ENCODE measurements around the gene NUP98.

Gene NUP98

DNA sequence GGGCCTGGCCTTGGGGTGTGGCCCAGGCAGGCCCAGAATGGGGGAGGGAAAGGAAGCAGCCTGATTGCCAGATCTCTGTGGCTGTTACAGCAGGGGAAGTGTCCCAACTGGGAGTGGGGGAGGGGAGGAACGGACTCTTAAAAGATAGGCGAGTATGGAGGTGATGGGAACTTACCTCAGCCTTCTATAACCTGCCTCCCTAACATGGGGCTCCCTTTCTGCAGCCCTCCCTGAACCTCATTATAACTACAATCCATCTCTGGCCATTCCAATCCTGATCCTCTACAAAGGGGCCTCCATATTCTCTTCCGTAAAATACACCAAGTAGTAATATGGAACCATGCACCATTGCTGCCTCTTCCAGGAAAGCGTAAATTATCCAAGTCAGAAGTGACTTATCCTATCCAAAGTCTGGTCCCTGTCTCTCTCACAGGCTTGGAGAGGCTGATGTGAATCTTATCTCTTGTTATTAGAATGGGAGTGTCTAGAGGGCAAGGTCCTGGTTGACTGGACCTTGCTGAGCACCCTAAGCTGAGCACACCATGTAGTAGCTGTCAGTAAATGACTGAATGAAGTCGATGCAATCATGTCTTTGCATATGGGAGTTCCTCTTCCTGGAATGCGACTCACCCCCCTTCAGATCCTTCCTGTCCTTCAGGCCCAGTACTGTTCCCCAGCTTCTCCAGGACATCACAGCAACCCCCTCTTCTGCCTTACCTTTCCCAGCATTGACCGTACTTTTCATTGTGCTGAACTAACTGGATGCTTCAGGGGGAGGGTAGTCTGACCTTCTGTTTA lies 37.5 kb upstream of the NUP98 start:
- Histone ChIP-seq H3K4me3 (ENCODE audit: low read length) (no peak overlapping the region), H3K27me3 (ENCODE audit: insufficient read depth, low read length) (no peaks in the 10 kb centered on the region), H2AFZ (ENCODE audit: low read depth, low read length) (no peak overlapping the region), H3K36me3 (ENCODE audit: insufficient read depth, low read length) (peaks cover 17% of the 10 kb centered on the region), H3K9me3 (ENCODE audit: low read length) (no peaks in the 10 kb centered on the region), H3K4me1 (ENCODE audit: insufficient read depth, low read length) (peaks cover 11% of the 10 kb centered on the region)

DNA sequence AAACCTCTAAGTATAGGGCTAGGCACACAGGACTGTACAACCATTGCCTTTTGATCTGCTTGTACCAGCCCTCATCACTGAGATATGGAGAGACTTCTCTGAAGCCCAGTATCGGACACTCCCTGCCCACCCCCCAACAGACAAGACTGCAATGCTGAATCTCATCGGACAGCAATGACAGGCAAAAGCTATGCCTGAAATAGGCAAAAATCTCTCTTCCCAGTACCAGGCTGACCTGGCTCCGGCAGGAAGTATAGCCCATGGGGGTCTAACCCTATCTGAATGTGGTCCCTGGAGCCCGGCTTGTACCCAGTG lies 37.0 kb upstream of the NUP98 start:
- Histone ChIP-seq H2AFZ (ENCODE audit: low read depth, low read length) (no peak overlapping the region), H3K36me3 (ENCODE audit: insufficient read depth, low read length) (peaks cover 18% of the 10 kb centered on the region), H3K4me1 (ENCODE audit: insufficient read depth, low read length) (peaks cover 5% of the 10 kb centered on the region), H3K9me3 (ENCODE audit: low read length) (no peaks in the 10 kb centered on the region), H3K4me3 (ENCODE audit: low read length) (no peak overlapping the region), H3K27me3 (ENCODE audit: insufficient read depth, low read length) (no peaks in the 10 kb centered on the region)

DNA sequence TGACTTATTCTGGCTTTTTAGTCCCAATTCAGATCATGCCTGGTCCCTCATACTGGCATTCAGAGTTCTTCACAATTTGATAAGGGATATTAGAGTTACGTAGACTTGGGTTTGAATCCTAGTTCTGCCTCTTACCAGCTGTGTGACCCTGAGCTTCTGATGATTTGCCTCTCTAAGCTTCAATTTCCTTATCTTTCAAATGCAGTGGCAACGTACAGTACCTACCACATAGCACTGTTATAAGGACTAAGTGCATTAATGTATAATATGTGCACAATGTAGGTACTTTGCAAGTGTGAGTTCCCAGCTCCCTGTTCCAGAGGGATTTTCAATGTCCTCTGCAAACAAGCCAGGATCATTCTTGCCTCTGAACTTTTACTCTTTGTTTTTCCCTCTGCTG lies 36.1 kb upstream of the NUP98 start:
- peaks cover 5% of the 10 kb centered on the region for H3K4me1 ChIP-seq (ENCODE audit: insufficient read depth, low read length)
- peaks cover 18% of the 10 kb centered on the region for H3K36me3 ChIP-seq (ENCODE audit: insufficient read depth, low read length)
- no peak overlapping the region for H2AFZ ChIP-seq (ENCODE audit: low read depth, low read length)
- H3K27me3 ChIP-seq (ENCODE audit: insufficient read depth, low read length): no peaks in the 10 kb centered on the region
- H3K9me3 ChIP-seq (ENCODE audit: low read length): no peaks in the 10 kb centered on the region
- no peak overlapping the region for H3K4me3 ChIP-seq (ENCODE audit: low read length)

DNA sequence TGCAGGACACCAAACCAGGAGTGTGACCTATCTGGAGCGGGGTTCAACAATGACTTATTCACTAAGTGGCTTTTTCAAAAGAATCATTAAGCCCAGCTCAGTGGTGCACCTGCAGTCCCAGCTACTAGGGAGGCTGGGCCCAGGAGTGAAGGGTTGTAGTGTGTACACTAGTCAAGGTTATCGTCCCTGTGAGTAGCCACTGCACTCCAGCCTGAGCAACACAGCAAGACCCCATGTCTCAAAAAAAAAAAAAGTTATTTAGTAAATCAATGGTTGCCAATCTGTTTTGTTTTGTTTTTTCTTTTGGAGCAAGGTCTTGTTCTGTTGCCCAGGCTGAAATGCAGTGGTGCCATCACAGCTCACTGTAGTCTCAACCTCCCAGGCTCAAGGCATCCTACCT lies 35.5 kb upstream of the NUP98 start:
- H3K36me3 ChIP-seq (ENCODE audit: insufficient read depth, low read length): peaks cover 20% of the 10 kb centered on the region
- no peak overlapping the region for H2AFZ ChIP-seq (ENCODE audit: low read depth, low read length)
- no peaks in the 10 kb centered on the region for H3K9me3 ChIP-seq (ENCODE audit: low read length)
- no peak overlapping the region for H3K4me3 ChIP-seq (ENCODE audit: low read length)
- peaks cover under 1% of the 10 kb centered on the region for H3K4me1 ChIP-seq (ENCODE audit: insufficient read depth, low read length)
- no peaks in the 10 kb centered on the region for H3K27me3 ChIP-seq (ENCODE audit: insufficient read depth, low read length)

DNA sequence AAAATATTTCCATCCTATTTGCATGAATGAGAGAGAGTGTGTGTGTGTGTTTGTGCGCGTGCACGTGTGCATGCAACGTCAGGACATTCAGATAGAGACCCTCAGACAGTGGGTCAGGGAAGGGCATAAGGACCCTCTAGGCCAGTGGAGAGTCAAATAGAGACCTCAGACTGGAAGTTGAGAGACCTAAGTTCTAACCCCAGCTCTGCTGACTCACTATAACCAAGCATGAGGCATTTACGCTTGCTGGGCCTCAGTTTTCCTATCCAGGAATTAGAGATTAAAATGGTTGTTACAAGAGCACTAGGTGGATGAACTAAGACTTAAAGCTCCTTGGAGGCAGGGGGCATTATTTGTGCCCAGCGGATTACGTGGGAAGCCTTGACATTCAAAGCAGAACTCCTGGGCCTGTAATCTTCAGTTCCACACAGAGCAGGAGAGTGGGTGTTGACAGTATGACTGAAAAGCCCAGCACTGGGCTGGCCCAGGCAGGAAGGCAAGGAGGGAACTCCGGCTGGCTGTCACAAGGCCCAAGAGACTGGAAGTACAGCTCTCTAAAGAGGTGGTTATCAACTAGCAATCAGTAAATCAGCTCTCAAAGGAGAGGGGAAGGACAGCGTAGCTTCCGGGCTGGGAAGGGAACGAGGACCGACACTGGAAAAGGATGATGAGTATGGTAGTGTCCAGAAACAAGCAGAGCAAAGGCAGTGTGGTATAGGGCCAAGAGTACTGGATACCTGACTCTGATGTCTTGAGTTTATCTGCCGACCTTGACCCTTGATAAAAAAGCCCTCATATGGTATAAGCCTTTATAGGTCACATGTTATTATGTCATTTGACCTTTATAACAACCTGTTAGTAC lies 34.3 kb upstream of the NUP98 start:
- no peak overlapping the region for H2AFZ ChIP-seq (ENCODE audit: low read depth, low read length)

DNA sequence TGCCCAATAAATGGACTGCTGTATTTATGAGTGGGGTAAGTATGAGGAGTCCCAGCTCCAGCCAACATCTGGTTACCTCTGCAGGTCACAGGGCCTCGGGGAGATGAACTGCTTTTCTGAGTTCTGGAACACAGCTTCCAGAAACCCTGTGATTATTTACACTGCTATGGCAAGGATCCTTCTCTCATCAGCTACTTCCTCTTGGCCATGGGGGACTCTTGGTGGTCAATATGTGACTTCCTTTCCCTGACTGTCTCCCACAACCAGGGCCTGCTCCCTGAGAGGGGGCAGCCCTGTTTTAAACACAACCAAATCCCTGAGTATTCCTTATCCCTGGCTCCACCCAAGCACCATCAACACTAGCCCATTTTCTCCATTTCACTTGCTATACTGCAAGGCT lies 33.4 kb upstream of the NUP98 start:
- Histone ChIP-seq H2AFZ (ENCODE audit: low read depth, low read length) (no peak overlapping the region), H3K27me3 (ENCODE audit: insufficient read depth, low read length) (no peaks in the 10 kb centered on the region), H3K36me3 (ENCODE audit: insufficient read depth, low read length) (peaks cover 40% of the 10 kb centered on the region), H3K4me1 (ENCODE audit: insufficient read depth, low read length) (no peaks in the 10 kb centered on the region), H3K4me3 (ENCODE audit: low read length) (no peak overlapping the region), H3K9me3 (ENCODE audit: low read length) (no peaks in the 10 kb centered on the region)

More for the DNA sequence above, 34.3 kb upstream of the NUP98 start:
- H3K4me3 ChIP-seq (ENCODE audit: low read length): no peak overlapping the region
- H3K36me3 ChIP-seq (ENCODE audit: insufficient read depth, low read length): peaks cover 32% of the 10 kb centered on the region
- H3K4me1 ChIP-seq (ENCODE audit: insufficient read depth, low read length): no peaks in the 10 kb centered on the region
- no peaks in the 10 kb centered on the region for H3K27me3 ChIP-seq (ENCODE audit: insufficient read depth, low read length)
- no peaks in the 10 kb centered on the region for H3K9me3 ChIP-seq (ENCODE audit: low read length)

DNA sequence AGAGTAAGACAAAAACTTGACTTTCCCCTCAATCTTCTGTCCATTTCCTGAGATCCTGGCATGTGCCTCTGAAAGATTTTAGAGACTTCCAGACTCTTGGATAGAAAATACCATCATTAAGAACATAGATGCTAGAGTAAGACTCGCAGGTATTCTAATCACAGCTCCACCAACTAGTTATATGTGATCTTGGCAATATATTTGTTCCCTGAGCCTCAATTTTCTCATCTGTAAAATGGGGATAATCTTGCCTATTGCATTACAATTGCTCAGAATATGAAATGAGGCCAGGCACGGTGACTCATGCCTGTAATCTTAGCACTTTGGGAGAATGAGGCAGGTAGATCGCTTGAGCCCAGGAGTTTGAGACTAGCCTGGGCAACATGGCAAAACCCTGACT lies 32.7 kb upstream of the NUP98 start:
- Histone ChIP-seq H3K36me3 (ENCODE audit: insufficient read depth, low read length) (peaks cover 39% of the 10 kb centered on the region), H3K9me3 (ENCODE audit: low read length) (no peaks in the 10 kb centered on the region), H3K4me1 (ENCODE audit: insufficient read depth, low read length) (no peaks in the 10 kb centered on the region), H3K4me3 (ENCODE audit: low read length) (no peak overlapping the region), H3K27me3 (ENCODE audit: insufficient read depth, low read length) (no peaks in the 10 kb centered on the region), H2AFZ (ENCODE audit: low read depth, low read length) (no peak overlapping the region)

DNA sequence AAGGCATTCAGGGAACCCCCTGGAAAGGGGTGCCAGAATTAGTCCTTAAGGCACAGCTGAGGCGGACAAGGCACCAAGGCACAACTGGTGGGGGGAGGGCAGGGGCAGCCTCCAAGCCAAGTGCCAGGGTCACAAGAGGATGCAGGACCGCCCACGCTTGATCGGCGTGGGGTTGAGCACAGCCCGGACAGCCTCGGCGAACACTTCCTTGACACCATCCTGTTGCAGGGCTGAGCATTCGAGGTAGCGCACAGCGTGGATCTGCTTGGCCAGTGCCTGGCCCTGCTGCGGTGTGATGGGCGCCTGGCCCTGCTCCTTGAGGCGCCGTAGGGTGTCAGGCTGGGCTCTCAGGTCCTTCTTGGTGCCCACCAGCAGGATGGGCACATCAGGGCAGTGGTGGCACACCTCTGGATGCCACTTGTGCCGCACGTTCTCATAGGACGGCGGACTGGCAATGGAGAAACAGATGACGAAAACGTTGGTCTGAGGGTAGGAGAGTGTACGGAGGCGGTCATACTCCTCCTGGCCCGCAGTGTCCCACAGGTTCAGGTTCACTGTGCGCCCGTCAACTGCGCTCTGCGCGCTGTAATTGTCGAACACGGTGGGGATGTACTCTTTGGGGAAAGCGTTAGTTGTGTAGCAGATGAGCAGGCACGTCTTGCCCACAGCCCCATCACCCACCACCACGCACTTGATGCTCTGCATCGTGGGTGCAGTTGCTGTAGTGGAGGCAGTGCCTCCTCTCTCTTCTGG lies 30.3 kb upstream of the NUP98 start:
- Histone ChIP-seq H3K27me3 (ENCODE audit: insufficient read depth, low read length) (no peaks in the 10 kb centered on the region), H3K4me3 (ENCODE audit: low read length) (no peak overlapping the region), H3K36me3 (ENCODE audit: insufficient read depth, low read length) (peaks cover 42% of the 10 kb centered on the region), H3K9me3 (ENCODE audit: low read length) (no peaks in the 10 kb centered on the region), H3K4me1 (ENCODE audit: insufficient read depth, low read length) (no peaks in the 10 kb centered on the region), H2AFZ (ENCODE audit: low read depth, low read length) (no peak overlapping the region)

DNA sequence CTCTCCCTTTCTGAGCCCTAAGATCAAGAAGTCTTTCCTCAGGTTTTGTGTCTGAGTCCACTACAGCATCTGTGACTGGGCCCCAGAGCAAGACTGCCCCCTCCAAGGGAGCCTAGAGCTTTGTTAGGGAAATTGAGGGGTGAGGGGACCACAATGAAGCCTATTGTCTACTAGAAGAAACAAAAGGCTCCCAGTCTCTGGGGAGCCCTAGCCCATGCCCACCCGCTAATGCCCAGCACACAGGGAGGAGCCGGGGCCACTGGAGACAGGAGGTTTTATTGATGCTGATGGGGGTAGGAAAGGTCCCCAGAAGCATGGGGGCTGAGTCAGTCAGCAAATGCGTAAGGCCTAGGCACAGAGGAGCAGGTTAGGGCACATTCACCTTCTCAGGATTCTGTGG lies 29.4 kb upstream of the NUP98 start:
- H3K4me1 ChIP-seq (ENCODE audit: insufficient read depth, low read length): no peaks in the 10 kb centered on the region
- H3K9me3 ChIP-seq (ENCODE audit: low read length): no peaks in the 10 kb centered on the region
- no peaks in the 10 kb centered on the region for H3K27me3 ChIP-seq (ENCODE audit: insufficient read depth, low read length)
- no peak overlapping the region for H2AFZ ChIP-seq (ENCODE audit: low read depth, low read length)
- no peak overlapping the region for H3K4me3 ChIP-seq (ENCODE audit: low read length)
- H3K36me3 ChIP-seq (ENCODE audit: insufficient read depth, low read length): peaks cover 42% of the 10 kb centered on the region

DNA sequence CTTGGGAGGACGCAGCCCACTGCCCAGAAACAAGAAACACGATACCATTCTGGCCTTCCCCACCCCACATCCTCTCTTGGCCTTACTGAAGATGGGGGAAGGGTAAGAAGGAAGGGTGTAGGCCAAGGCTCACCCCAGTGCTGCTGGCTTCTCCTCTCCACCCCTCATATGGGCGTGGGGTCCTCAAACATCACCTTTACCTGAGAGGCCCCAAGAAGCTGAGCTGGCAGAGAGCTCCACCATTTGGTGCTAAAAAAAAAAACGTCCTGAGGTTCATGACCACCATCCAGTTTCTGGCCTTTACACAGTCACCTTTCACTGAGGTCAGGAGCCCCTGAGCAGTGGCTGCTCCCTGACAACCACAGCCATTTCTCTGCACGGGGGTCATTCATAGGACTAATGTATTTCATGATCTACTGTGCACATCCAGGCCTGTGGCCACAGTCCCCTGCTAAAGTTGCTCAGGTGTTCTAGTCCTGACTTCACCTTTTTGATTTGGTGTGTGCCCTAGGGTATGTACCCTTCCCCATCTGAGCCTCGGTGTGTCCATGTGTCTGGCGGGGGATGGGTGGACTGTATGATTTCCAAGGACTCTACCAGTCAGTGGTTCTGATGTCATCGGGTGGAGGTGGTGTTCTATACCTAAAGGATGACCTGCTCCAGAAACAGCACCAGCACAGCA lies 28.3 kb upstream of the NUP98 start:
- Histone ChIP-seq H3K36me3 (ENCODE audit: insufficient read depth, low read length) (peaks cover 36% of the 10 kb centered on the region), H3K27me3 (ENCODE audit: insufficient read depth, low read length) (no peaks in the 10 kb centered on the region), H3K4me3 (ENCODE audit: low read length) (no peak overlapping the region), H2AFZ (ENCODE audit: low read depth, low read length) (no peak overlapping the region), H3K9me3 (ENCODE audit: low read length) (no peaks in the 10 kb centered on the region), H3K4me1 (ENCODE audit: insufficient read depth, low read length) (no peaks in the 10 kb centered on the region)

DNA sequence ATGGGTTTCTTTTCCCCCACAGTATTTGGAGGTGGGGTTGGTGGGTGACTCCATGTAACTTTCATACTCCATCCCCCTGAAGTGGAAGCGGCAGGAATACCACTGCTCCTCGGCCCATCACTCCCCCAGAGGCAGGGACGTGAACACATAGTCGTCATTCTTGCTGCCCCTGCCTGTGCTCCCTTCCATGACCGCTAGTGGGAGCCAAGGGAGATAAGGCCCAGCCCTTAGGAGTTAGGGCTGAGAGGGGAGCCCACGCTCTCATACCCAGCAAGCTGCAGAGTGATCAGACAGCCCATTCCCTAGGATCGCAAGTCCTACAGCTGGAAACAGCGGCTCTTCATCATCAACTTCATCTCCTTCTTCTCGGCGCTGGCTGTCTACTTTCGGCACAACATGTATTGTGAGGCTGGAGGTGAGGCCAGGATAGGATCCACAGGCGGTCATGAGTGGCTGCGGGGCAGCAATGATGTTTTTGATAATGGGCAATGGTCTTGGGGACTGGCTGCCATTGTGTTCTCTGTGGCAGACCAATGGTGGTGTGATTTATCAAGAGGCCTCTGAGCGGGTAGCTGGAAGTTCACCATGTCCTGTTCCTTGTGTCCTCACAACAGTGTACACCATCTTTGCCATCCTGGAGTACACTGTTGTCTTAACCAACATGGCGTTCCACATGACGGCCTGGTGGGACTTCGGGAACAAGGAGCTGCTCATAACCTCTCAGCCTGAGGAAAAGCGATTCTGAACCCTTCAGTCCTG lies 27.5 kb upstream of the NUP98 start:
- Histone ChIP-seq H3K36me3 (ENCODE audit: insufficient read depth, low read length) (peaks cover 30% of the 10 kb centered on the region), H3K9me3 (ENCODE audit: low read length) (no peaks in the 10 kb centered on the region), H2AFZ (ENCODE audit: low read depth, low read length) (no peak overlapping the region), H3K27me3 (ENCODE audit: insufficient read depth, low read length) (no peaks in the 10 kb centered on the region), H3K4me1 (ENCODE audit: insufficient read depth, low read length) (no peaks in the 10 kb centered on the region), H3K4me3 (ENCODE audit: low read length) (no peak overlapping the region)

DNA sequence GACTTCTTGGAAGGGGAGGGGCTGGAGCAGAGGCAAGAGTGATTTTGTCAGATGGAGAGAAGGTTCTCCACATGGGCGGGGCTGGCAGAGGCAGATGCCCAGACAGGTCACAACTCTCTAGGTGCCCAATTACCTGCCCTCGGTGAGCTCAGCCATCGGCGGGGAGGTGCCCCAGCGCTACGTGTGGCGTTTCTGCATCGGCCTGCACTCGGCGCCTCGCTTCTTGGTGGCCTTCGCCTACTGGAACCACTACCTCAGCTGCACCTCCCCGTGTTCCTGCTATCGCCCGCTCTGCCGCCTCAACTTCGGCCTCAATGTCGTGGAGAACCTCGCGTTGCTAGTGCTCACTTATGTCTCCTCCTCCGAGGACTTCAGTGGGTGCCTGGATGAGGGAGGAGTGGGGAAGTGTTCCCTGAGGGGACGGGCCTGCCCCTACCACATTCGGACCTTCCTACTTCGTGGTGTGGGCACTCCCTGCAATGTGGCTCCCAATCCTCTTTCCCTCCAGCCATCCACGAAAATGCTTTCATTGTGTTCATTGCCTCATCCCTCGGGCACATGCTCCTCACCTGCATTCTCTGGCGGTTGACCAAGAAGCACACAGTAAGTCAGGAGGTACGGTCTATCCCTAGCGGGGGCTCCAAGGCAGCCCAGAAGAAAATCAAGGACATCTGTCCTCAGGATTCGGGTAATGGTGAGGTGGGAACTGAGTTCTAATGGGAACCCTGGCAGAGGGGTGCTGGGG lies 26.6 kb upstream of the NUP98 start:
- Histone ChIP-seq H3K4me1 (ENCODE audit: insufficient read depth, low read length) (no peaks in the 10 kb centered on the region), H3K4me3 (ENCODE audit: low read length) (no peak overlapping the region), H3K36me3 (ENCODE audit: insufficient read depth, low read length) (peaks cover 29% of the 10 kb centered on the region), H2AFZ (ENCODE audit: low read depth, low read length) (no peak overlapping the region), H3K9me3 (ENCODE audit: low read length) (no peaks in the 10 kb centered on the region), H3K27me3 (ENCODE audit: insufficient read depth, low read length) (no peaks in the 10 kb centered on the region)

All from neuron (in vitro differentiated cells).